GM12878 (cell line): ENCODE data around the gene GPSM1.

Experiments
- CTCF ChIP-seq, 3 experiments: IDR thresholded peaks in 2 of 3; conservative IDR thresholded peaks in 1 of 3; 2 replicates each; pipeline ENCODE4 v1.5.1; 2011; ENCODE audit warnings: low read depth in 3 of 3, low read length in 3 of 3, mild to moderate bottlenecking in 3 of 3, control low read depth in 2 of 3, moderate library complexity in 2 of 3, inconsistent platforms in 1 of 3, mixed read lengths in 1 of 3; ENCODE audit not compliant: control insufficient read depth in 2 of 3, insufficient read depth in 1 of 3; ENCODE audit errors: extremely low read depth in 1 of 3
- POLR2AphosphoS5 ChIP-seq: IDR thresholded peaks from 2 replicates; pipeline ENCODE4 v1.6.1; 2011; ENCODE audit warnings: mild to moderate bottlenecking, low read length, inconsistent platforms
- SP1 ChIP-seq: IDR thresholded peaks from one replicate; pipeline ENCODE4 v1.6.1; 2011; ENCODE audit warnings: low read depth, low read length

- TF ChIP-seq CTCF (IDR thresholded peaks at IDR 0.05 in 2 of 3, conservative IDR thresholded peaks at IDR 0.05 in 1 of 3; ENCODE audit: control insufficient read depth in 2 of 3, extremely low read depth in 1 of 3, insufficient read depth in 1 of 3, low read depth in 3 of 3, low read length in 3 of 3) = no peak
- no peak for TF ChIP-seq POLR2AphosphoS5
- TF ChIP-seq SP1 = no peak
Observed at GRCh38 chr9:136347472-136348256, 20.3 kb downstream of the GPSM1 start.
